ENCODE results near the gene UNK. TPM values are rescaled to one million over a fixed set of nuclear protein-coding genes. Genes with fewer than 3 reads are reported as not detected.

Gene UNK
- total and polyA plus RNA-seq, 2 of the 13 experiments (the other 11 are each of a cell fraction or from before 2014, with no cell fraction given) = 31.6 to 33.0 TPM

DNA sequence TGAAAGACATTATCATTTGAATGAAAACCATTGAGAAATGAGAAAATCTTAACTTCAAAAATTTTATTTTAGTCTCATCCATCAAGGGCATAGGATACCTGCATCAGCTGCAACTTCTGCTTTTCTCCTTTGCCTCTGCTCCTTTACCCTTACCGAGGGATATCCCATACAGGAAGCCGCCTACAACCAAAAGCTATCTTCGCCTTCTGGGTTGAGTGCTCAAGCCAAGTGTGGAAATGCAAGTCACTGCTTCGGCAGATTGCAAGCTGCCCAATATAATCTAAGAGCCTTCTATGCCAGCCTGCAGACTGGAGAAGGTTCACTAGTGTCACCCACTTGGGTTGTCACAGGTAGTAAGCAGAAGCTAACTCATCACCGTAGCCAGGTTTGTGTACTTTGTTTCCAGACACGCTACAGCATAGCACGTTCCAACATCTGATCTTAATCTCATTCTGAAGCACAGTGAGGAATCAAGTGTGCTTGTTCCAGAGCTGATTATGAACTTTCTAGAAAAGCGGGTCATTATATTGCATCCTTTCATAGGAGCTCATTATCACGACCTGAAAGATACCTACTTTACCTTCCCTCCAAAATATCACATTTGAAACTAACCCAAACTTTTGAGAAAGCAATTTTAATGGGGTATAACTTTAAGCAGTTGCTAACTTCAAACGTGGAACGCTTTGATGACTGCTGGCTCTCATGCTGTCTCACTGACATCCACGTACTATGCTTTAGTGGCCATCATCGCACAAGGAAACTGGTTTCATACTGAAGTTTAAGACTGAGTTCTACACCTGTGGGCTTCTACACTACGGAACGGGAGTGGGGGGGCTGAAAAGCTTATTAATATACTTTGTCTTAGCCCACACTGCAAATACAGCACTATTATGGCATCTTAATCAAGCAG, 8.0 kb upstream of the UNK start (continued):
- peak; percentile 61 for TF ChIP-seq SSRP1 (CRISPR knock-in tag; IDR thresholded peaks at IDR 0.05)
- TF ChIP-seq FOXA3 (CRISPR knock-in tag; IDR thresholded peaks at IDR 0.05) = 0 out of 2 replicates have a peak, but pooled peaks have one; percentile 5
- no peak for TF ChIP-seq NONO (IDR thresholded peaks at IDR 0.05)
- peak; percentile 41; the same call in 1 of the 2 replicates for TF ChIP-seq NONO (CRISPR knock-in tag; conservative IDR thresholded peaks at IDR 0.05)
- TF ChIP-seq FOXA1 (IDR thresholded peaks at IDR 0.05) = no peak
- TF ChIP-seq FOXA1 (CRISPR knock-in tag; IDR thresholded peaks at IDR 0.05) = peak; percentile 33; the same call in 1 of the 2 replicates
- 0 out of 2 replicates have a peak, but pooled peaks have one; percentile 67 for TF ChIP-seq ATRX (CRISPR knock-in tag; IDR thresholded peaks at IDR 0.05; ENCODE audit: borderline replicate concordance)

- Histone ChIP-seq H3K9me3 (ENCODE audit: low read length) (no peaks in the 10 kb centered on the region), H2AFZ (ENCODE audit: low read length) (no peak overlapping the region), H3K9ac (ENCODE audit: insufficient read depth, low read depth, low read length) (no peak overlapping the region), H3K27ac (ENCODE audit: extremely low read length, insufficient read depth, low read length) (no peak overlapping the region), H3K36me3 (replicated peaks in 1 of 2; ENCODE audit: control insufficient read depth in 1 of 2, insufficient read depth in 2 of 2, low read length in 2 of 2) (peaks cover 8 to 9% of the 10 kb centered on the region in 2 experiments; a peak in 4 of 5 replicates), H3K4me1 (ENCODE audit: insufficient read depth, low read length) (peaks cover 63% of the 10 kb centered on the region), H4K20me1 (ENCODE audit: insufficient read depth, low read length) (peaks cover 32% of the 10 kb centered on the region), H3K27me3 (ENCODE audit: control insufficient read depth in 1 of 2, insufficient read depth in 2 of 2, low read length in 2 of 2) (no peaks in the 10 kb centered on the region; a peak in 1 of 5 replicates), H3K79me2 (ENCODE audit: insufficient read depth, low read length) (peaks cover 23% of the 10 kb centered on the region), H3K4me2 (ENCODE audit: low read depth, low read length) (peak overlapping the region; percentile 88), H3K4me3 (replicated peaks in 1 of 3; ENCODE audit: insufficient read depth in 1 of 3, low read depth in 2 of 3, low read length in 3 of 3) (peak overlapping the region; percentile 73 to 92 (median 86); a peak in 2 of 6 replicates)
- 75% methylated on average over 2 of the region's 2 CpGs for WGBS (ENCODE audit: low lambda C conversion rate)
- POLR2A ChIA-PET = interaction anchor here (0.8 to 13.1 kb wide), 14 partner anchors 8 to 220 kb away, joined by 3 to 390 read pairs (median 9); partner anchors contain the start of genes GALK1, MRPL38, TRIM47 and UNC13D
- ATAC-seq = no peak
- CTCF ChIA-PET (ENCODE audit: low intra/inter-chr PET ratio, low total read pairs) = no interaction called here
- in situ Hi-C loops (cut with HindIII; ENCODE audit: extremely low pct_ligation_motif_present, low pct_unique_long_range_greater_than_20kb) (no loop called here), intact Hi-C loops (cut with micrococcal nuclease; ENCODE audit: unreplicated experiment) (loop anchor here (5.0 kb wide), 1 partner anchor 50 kb away; no protein-coding TSS in a partner anchor)
- BruUV-seq (replicated peaks) = no TSS peak
- DNase-seq (ENCODE audit: low spot score) = no peak
- FAIRE-seq = no peak
- TF ChIP-seq NR2F2 (IDR thresholded peaks at IDR 0.05; ENCODE audit: borderline replicate concordance, low read depth) (0 out of 2 replicates have a peak, but pooled peaks have one; percentile 3), THAP11 (CRISPR knock-in tag; IDR thresholded peaks at IDR 0.05) (no peak), RBFOX2 (IDR thresholded peaks at IDR 0.05; ENCODE audit: low read depth, low read length) (peak; percentile 30; the same call in 1 of the 2 replicates), SPEN (CRISPR knock-in tag; IDR thresholded peaks at IDR 0.05; ENCODE audit: low read depth) (no peak), ZNF850 (CRISPR knock-in tag; conservative IDR thresholded peaks at IDR 0.05) (no peak), ARID3A (IDR thresholded peaks at IDR 0.05; ENCODE audit: low read depth, low read length) (no peak), STAG1 (CRISPR knock-in tag; IDR thresholded peaks at IDR 0.05) (no peak), KDM5B (CRISPR knock-in tag; IDR thresholded peaks at IDR 0.05; ENCODE audit: borderline replicate concordance) (no peak), BHLHE40 (IDR thresholded peaks at IDR 0.05; ENCODE audit: low read length) (no peak)
- TF ChIP-seq, protein P1, sequence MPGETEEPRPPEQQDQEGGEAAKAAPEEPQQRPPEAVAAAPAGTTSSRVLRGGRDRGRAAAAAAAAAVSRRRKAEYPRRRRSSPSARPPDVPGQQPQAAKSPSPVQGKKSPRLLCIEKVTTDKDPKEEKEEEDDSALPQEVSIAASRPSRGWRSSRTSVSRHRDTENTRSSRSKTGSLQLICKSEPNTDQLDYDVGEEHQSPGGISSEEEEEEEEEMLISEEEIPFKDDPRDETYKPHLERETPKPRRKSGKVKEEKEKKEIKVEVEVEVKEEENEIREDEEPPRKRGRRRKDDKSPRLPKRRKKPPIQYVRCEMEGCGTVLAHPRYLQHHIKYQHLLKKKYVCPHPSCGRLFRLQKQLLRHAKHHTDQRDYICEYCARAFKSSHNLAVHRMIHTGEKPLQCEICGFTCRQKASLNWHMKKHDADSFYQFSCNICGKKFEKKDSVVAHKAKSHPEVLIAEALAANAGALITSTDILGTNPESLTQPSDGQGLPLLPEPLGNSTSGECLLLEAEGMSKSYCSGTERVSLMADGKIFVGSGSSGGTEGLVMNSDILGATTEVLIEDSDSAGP (CRISPR knock-in tag; IDR thresholded peaks at IDR 0.05; ENCODE audit: borderline replicate concordance) = no peak
- TF ChIP-seq, protein P2, sequence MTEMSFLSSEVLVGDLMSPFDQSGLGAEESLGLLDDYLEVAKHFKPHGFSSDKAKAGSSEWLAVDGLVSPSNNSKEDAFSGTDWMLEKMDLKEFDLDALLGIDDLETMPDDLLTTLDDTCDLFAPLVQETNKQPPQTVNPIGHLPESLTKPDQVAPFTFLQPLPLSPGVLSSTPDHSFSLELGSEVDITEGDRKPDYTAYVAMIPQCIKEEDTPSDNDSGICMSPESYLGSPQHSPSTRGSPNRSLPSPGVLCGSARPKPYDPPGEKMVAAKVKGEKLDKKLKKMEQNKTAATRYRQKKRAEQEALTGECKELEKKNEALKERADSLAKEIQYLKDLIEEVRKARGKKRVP (CRISPR knock-in tag; IDR thresholded peaks at IDR 0.05) = 0 out of 4 replicates have a peak, but pooled peaks of 1 of the 2 experiments have one; percentile 9
Observed at GRCh38 chr17:75777296-75777922, 7.2 kb upstream of the UNK start.

Measured in HepG2 (cell line).